Activated naive CD4-positive, alpha-beta T cell treated with anti-CD3 and anti-CD28 coated beads, Interleukin-2, amount 50 U/mL, for 72 hours (primary cell): ENCODE data around the gene VTCN1. TPM values are rescaled to one million over a fixed set of nuclear protein-coding genes. Genes with fewer than 3 reads are reported as not detected.

Source experiments
- ATAC-seq, 2 donors: fragments of 150-1000 bp; cut with Tn5 transposase; 2 replicates each; pipeline ENCODE4 v1.10.0; 2021; ENCODE audit warnings: mild to moderate bottlenecking in 2 of 2, moderate library complexity in 2 of 2
- DNase-seq, 2 donors: peaks; one replicate each; pipeline ENCODE4 v3.0.0; 2021 to 2022; ENCODE audit warnings: low spot score in 2 of 2
- H3K27ac Mint-ChIP-seq, 2 donors: one replicate each; pipeline ENCODE4 v1.8.0; 2022; ENCODE audit warnings: mild to moderate bottlenecking in 2 of 2, mixed read lengths in 2 of 2
- H3K36me3 Mint-ChIP-seq, 2 donors: one replicate each; pipeline ENCODE4 v1.8.0; 2022; ENCODE audit warnings: mixed read lengths in 2 of 2
- H3K9me3 Mint-ChIP-seq, 2 donors: one replicate each; pipeline ENCODE4 v1.8.0; 2022; ENCODE audit warnings: mixed read lengths in 2 of 2
- total RNA-seq, 2 donors: library from RNA; stranded (reverse); gene quantifications; one replicate each; pipeline ENCODE4 v1.2.3, GENCODE V29; 2022

The VTCN1 gene
- total RNA-seq, 2 donors from 2014 or later = not detected

GRCh38 chr1:117216718-117217117, 6.0 kb upstream of the VTCN1 start:
- Mint-ChIP-seq H3K36me3 (peaks cover 5 to 17% of the 10 kb centered on the region in 2 donors), H3K9me3 (peaks cover 6 to 13% of the 10 kb centered on the region in 2 donors), H3K27ac (no peak overlapping the region)
- no peak for DNase-seq
- ATAC-seq = no peak

GRCh38 chr1:117215733-117216462, 5.2 kb upstream of the VTCN1 start:
- H3K27ac Mint-ChIP-seq = no peak overlapping the region
- ATAC-seq = no peak
- H3K9me3 Mint-ChIP-seq = peaks cover 6 to 13% of the 10 kb centered on the region in 2 donors
- H3K36me3 Mint-ChIP-seq = peaks cover 5 to 17% of the 10 kb centered on the region in 2 donors
- no peak for DNase-seq

- no peak for ATAC-seq
Observed at GRCh38 chr1:117215019-117215418, 4.3 kb upstream of the VTCN1 start.

GRCh38 chr1:117213046-117213445, 2.3 kb upstream of the VTCN1 start:
- Mint-ChIP-seq H3K9me3 (no peaks in the 10 kb centered on the region), H3K36me3 (peaks cover 5 to 6% of the 10 kb centered on the region in 2 donors), H3K27ac (no peak overlapping the region)
- ATAC-seq = no peak
- DNase-seq = no peak

More at GRCh38 chr1:117215019-117215418, 4.3 kb upstream of the VTCN1 start:
- DNase-seq = no peak
- peaks cover 5 to 11% of the 10 kb centered on the region in 2 donors for H3K36me3 Mint-ChIP-seq
- no peak overlapping the region for H3K27ac Mint-ChIP-seq
- peaks cover under 1 to 8% of the 10 kb centered on the region in 2 donors for H3K9me3 Mint-ChIP-seq

- Mint-ChIP-seq H3K36me3 (no peaks in the 10 kb centered on the region), H3K27ac (no peak overlapping the region), H3K9me3 (no peaks in the 10 kb centered on the region)
- DNase-seq (no peak), ATAC-seq (no peak)
Observed at GRCh38 chr1:117210386-117210785, 341 bp downstream of the VTCN1 start.

GRCh38 chr1:117209094-117209493, 1.6 kb downstream of the VTCN1 start:
- Mint-ChIP-seq H3K9me3 (no peaks in the 10 kb centered on the region), H3K36me3 (no peaks in the 10 kb centered on the region), H3K27ac (no peak overlapping the region)
- no peak for ATAC-seq
- no peak for DNase-seq

- Mint-ChIP-seq H3K9me3 (no peaks in the 10 kb centered on the region), H3K36me3 (no peaks in the 10 kb centered on the region), H3K27ac (no peak overlapping the region)
- DNase-seq = no peak
- ATAC-seq = no peak
Observed at GRCh38 chr1:117208580-117208979, 2.1 kb downstream of the VTCN1 start.

GRCh38 chr1:117205368-117205767, 5.4 kb downstream of the VTCN1 start:
- H3K9me3 Mint-ChIP-seq = no peaks in the 10 kb centered on the region
- no peak overlapping the region for H3K27ac Mint-ChIP-seq
- DNase-seq (no peak), ATAC-seq (no peak)
- H3K36me3 Mint-ChIP-seq = no peaks in the 10 kb centered on the region

GRCh38 chr1:117201808-117202207, 8.9 kb downstream of the VTCN1 start:
- H3K27ac Mint-ChIP-seq = no peak overlapping the region
- H3K9me3 Mint-ChIP-seq = no peaks in the 10 kb centered on the region
- DNase-seq (no peak), ATAC-seq (no peak)
- no peaks in the 10 kb centered on the region for H3K36me3 Mint-ChIP-seq

- Mint-ChIP-seq H3K27ac (no peak overlapping the region), H3K36me3 (no peaks in the 10 kb centered on the region), H3K9me3 (no peaks in the 10 kb centered on the region)
- no peak for ATAC-seq
- no peak for DNase-seq
Observed at GRCh38 chr1:117198097-117198496, 12.6 kb downstream of the VTCN1 start.

- H3K9me3 Mint-ChIP-seq = peaks cover 0 to 4% of the 10 kb centered on the region in 2 donors
- H3K36me3 Mint-ChIP-seq = peaks cover 0 to 6% of the 10 kb centered on the region in 2 donors
- no peak for ATAC-seq
- H3K27ac Mint-ChIP-seq = no peak overlapping the region
- no peak for DNase-seq
Observed at GRCh38 chr1:117189726-117190125, 21.0 kb downstream of the VTCN1 start.

GRCh38 chr1:117188816-117189437, 21.8 kb downstream of the VTCN1 start:
- H3K9me3 Mint-ChIP-seq = peaks cover 0 to 4% of the 10 kb centered on the region in 2 donors
- DNase-seq (no peak), ATAC-seq (no peak)
- H3K36me3 Mint-ChIP-seq = peaks cover 0 to 6% of the 10 kb centered on the region in 2 donors
- no peak overlapping the region for H3K27ac Mint-ChIP-seq

GRCh38 chr1:117188170-117188815, 22.4 kb downstream of the VTCN1 start:
- Mint-ChIP-seq H3K9me3 (peaks cover 0 to 4% of the 10 kb centered on the region in 2 donors), H3K36me3 (peaks cover 0 to 6% of the 10 kb centered on the region in 2 donors), H3K27ac (no peak overlapping the region)
- ATAC-seq = no peak
- DNase-seq = no peak

GRCh38 chr1:117183112-117183511, 27.6 kb downstream of the VTCN1 start:
- Mint-ChIP-seq H3K36me3 (no peaks in the 10 kb centered on the region), H3K9me3 (no peaks in the 10 kb centered on the region), H3K27ac (no peak overlapping the region)
- DNase-seq (no peak), ATAC-seq (no peak)

GRCh38 chr1:117182319-117182718, 28.4 kb downstream of the VTCN1 start:
- no peak for DNase-seq
- no peak overlapping the region for H3K27ac Mint-ChIP-seq
- ATAC-seq = no peak
- H3K36me3 Mint-ChIP-seq = no peaks in the 10 kb centered on the region
- H3K9me3 Mint-ChIP-seq = no peaks in the 10 kb centered on the region

GRCh38 chr1:117181630-117182041, 29.1 kb downstream of the VTCN1 start:
- H3K9me3 Mint-ChIP-seq = no peaks in the 10 kb centered on the region
- ATAC-seq (no peak), DNase-seq (no peak)
- no peak overlapping the region for H3K27ac Mint-ChIP-seq
- no peaks in the 10 kb centered on the region for H3K36me3 Mint-ChIP-seq

GRCh38 chr1:117180147-117180967, 30.4 kb downstream of the VTCN1 start:
- Mint-ChIP-seq H3K27ac (peak overlapping the region in 1 of 2 donors; percentile 45), H3K36me3 (no peaks in the 10 kb centered on the region), H3K9me3 (no peaks in the 10 kb centered on the region)
- ATAC-seq (no peak), DNase-seq (no peak)
